Fibroblast of lung (primary cell): ENCODE results near the gene TMPRSS9. TPM values are rescaled to one million over a fixed set of nuclear protein-coding genes. Genes with fewer than 3 reads are reported as not detected.
A peak's percentile ranks its signal among the peaks of the same experiment; 100 is the strongest.
"Not testable (repeated sequence)": the region's sequence is repeated elsewhere in the genome, so short reads cannot be mapped to it uniquely, and the experiment has no call there.

Experiments
- DNase-seq, 2 donors: peaks; one replicate each; pipeline versions ENCODE4 v3.0.0 to v3.0.0-alpha.2; 2010; ENCODE audit warnings: low read depth in 2 of 2
- H2AFZ ChIP-seq: 2 replicates; pipeline ENCODE4 v1.5.1; 2012; ENCODE audit warnings: low read length, control low read depth, inconsistent platforms
- H3K27ac ChIP-seq: 2 replicates; pipeline ENCODE4 v1.5.1; 2011; ENCODE audit warnings: low read length, control low read depth; ENCODE audit not compliant: insufficient read depth
- H3K27me3 ChIP-seq: 2 replicates; pipeline ENCODE4 v1.5.1; 2011; ENCODE audit warnings: mild to moderate bottlenecking, low read length; ENCODE audit not compliant: control insufficient read depth, insufficient read depth
- H3K36me3 ChIP-seq: 2 replicates; pipeline ENCODE4 v1.5.1; 2011; ENCODE audit warnings: low read length; ENCODE audit not compliant: control insufficient read depth, insufficient read depth
- H3K4me1 ChIP-seq: 2 replicates; pipeline ENCODE4 v1.5.1; 2011; ENCODE audit warnings: low read length; ENCODE audit not compliant: control insufficient read depth, insufficient read depth; ENCODE audit errors: extremely low read depth
- H3K4me2 ChIP-seq: 2 replicates; pipeline ENCODE4 v1.5.1; 2011; ENCODE audit warnings: low read length, control low read depth; ENCODE audit not compliant: insufficient read depth; ENCODE audit errors: extremely low read depth
- H3K4me3 ChIP-seq, 4 experiments: fragments of 200-600 bp in 1 of 4; sonication (generic) in 1 of 4; replicated peaks in 1 of 4; 2 replicates each; pipeline ENCODE4 v1.5.1; 2011 to 2016; ENCODE audit warnings: low read length in 4 of 4, low read depth in 3 of 4, mild to moderate bottlenecking in 3 of 4, control low read depth in 2 of 4, inconsistent platforms in 1 of 4, mixed read lengths in 1 of 4; ENCODE audit not compliant: insufficient read depth in 1 of 4; ENCODE audit errors: control extremely low read depth in 1 of 4
- H3K79me2 ChIP-seq: 2 replicates; pipeline ENCODE4 v1.5.1; 2012; ENCODE audit warnings: mild to moderate bottlenecking, low read length, inconsistent platforms; ENCODE audit not compliant: control insufficient read depth, insufficient read depth
- H3K9ac ChIP-seq: 2 replicates; pipeline ENCODE4 v1.5.1; 2011; ENCODE audit warnings: mild to moderate bottlenecking, low read length, control low read depth; ENCODE audit not compliant: insufficient read depth
- H3K9me3 ChIP-seq: 2 replicates; pipeline ENCODE4 v1.5.1; 2012; ENCODE audit warnings: low read depth, low read length; ENCODE audit not compliant: control insufficient read depth, insufficient read depth
- H4K20me1 ChIP-seq: 2 replicates; pipeline ENCODE4 v1.5.1; 2011; ENCODE audit warnings: low read length; ENCODE audit not compliant: control insufficient read depth, insufficient read depth; ENCODE audit errors: extremely low read depth
- EZH2 ChIP-seq: IDR thresholded peaks from 2 replicates; pipeline ENCODE4 v1.5.1; 2012; ENCODE audit warnings: low read length, control low read depth, mild to moderate bottlenecking; ENCODE audit errors: missing control alignments
- polyA plus RNA-seq, 2 donors: library from polyadenylated mRNA; depleted of rRNA in 1 of 2; stranded (reverse) in 1 of 2; unstranded in 1 of 2; fragments of >200 nt; gene quantifications; 2 replicates each; pipeline ENCODE4 v1.2.1, GENCODE V29; 2011 to 2012; ENCODE audit warnings: missing spikeins in 1 of 2
- total RNA-seq: library from RNA; depleted of rRNA; stranded (reverse); fragments of >200 nt; gene quantifications from 2 replicates; pipeline ENCODE4 v1.2.1, GENCODE V29; 2014
- TF ChIP-seq, protein P1 (sequence below), 2 donors: IDR thresholded peaks in 1 of 2; conservative IDR thresholded peaks in 1 of 2; 1 replicate in 1 of 2; 2 replicates in 1 of 2; pipeline ENCODE4 v1.5.1; 2011 to 2012; ENCODE audit warnings: low read length in 2 of 2, control low read depth in 1 of 2, inconsistent platforms in 1 of 2, low read depth in 1 of 2, mild to moderate bottlenecking in 1 of 2

TMPRSS9 gene
- total and polyA plus RNA-seq, 2 donors (not counting 1 experiment from before 2014, with no cell fraction given): not detected

DNA sequence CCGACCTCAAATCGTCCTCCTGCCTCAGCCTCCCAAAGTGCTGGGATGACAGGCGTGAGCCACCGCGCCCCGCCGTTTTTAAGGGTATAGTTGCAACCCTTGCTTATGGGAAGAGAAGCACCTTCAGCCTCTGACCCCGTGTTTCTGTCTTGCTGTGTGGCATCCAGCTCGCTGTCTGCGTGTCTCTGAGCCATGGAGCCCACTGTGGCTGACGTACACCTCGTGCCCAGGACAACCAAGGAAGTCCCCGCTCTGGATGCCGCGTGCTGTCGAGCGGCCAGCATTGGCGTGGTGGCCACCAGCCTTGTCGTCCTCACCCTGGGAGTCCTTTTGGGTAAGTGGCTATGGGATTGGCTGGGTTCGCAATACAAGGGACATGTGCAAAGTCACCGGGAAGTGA is 29.5 kb downstream of the TMPRSS9 start:
- Histone ChIP-seq H3K79me2 (no peaks in the 10 kb centered on the region), H3K4me2 (no peak overlapping the region), H3K9ac (no peak overlapping the region), H3K27me3 (no peaks in the 10 kb centered on the region), H3K9me3 (no peaks in the 10 kb centered on the region), H4K20me1 (no peaks in the 10 kb centered on the region), H3K4me3 (no peak overlapping the region), H3K27ac (no peak overlapping the region), H3K36me3 (no peaks in the 10 kb centered on the region), H3K4me1 (peaks cover 3% of the 10 kb centered on the region), H2AFZ (no peak overlapping the region)
- TF ChIP-seq, protein P1, sequence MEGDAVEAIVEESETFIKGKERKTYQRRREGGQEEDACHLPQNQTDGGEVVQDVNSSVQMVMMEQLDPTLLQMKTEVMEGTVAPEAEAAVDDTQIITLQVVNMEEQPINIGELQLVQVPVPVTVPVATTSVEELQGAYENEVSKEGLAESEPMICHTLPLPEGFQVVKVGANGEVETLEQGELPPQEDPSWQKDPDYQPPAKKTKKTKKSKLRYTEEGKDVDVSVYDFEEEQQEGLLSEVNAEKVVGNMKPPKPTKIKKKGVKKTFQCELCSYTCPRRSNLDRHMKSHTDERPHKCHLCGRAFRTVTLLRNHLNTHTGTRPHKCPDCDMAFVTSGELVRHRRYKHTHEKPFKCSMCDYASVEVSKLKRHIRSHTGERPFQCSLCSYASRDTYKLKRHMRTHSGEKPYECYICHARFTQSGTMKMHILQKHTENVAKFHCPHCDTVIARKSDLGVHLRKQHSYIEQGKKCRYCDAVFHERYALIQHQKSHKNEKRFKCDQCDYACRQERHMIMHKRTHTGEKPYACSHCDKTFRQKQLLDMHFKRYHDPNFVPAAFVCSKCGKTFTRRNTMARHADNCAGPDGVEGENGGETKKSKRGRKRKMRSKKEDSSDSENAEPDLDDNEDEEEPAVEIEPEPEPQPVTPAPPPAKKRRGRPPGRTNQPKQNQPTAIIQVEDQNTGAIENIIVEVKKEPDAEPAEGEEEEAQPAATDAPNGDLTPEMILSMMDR (conservative IDR thresholded peaks at IDR 0.05 in 1 of 2, IDR thresholded peaks at IDR 0.05 in 1 of 2; ENCODE audit: low read depth in 1 of 2, low read length in 2 of 2): no peak
- no peak for TF ChIP-seq EZH2
- DNase-seq: no peak

DNA sequence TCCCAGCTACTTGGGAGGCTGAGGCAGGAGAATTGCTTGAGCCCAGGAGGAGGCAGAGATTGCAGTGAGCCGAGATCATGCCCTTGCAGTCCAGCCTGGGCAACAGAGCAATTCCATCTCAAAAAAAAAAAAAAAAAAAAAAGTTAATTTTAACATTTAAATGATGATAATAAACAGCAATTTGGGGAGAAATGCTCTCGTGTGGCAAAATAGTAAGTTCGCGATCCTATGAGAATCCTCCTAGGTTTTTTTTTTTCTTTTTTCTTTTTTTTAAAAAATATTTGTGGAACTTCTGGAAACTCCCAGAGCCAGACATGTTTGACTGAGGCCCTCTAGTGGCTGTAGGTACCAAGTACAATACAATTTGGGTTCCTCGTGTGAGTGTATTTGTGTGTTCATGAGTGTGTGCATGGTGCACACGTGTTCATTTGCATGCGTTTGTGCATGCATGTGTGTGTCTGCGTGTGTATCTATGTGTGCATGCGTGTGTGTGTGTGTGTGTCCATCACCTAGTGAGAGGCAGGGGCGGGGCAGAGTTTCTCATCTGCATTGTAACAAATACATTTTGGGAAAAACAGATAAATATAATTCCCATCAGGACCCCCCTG is 31.2 kb downstream of the TMPRSS9 start:
- H4K20me1 ChIP-seq: no peaks in the 10 kb centered on the region
- DNase-seq: peak; percentile 61 to 82
- H3K36me3 ChIP-seq: no peaks in the 10 kb centered on the region
- H3K4me1 ChIP-seq: no peaks in the 10 kb centered on the region
- no peaks in the 10 kb centered on the region for H3K9me3 ChIP-seq
- no peaks in the 10 kb centered on the region for H3K27me3 ChIP-seq
- H3K79me2 ChIP-seq: no peaks in the 10 kb centered on the region
- no peak overlapping the region for H3K27ac ChIP-seq
- no peak overlapping the region for H3K4me2 ChIP-seq
- H3K4me3 ChIP-seq: no peak overlapping the region
- no peak overlapping the region for H2AFZ ChIP-seq
- TF ChIP-seq, protein P1 (conservative IDR thresholded peaks at IDR 0.05 in 1 of 2, IDR thresholded peaks at IDR 0.05 in 1 of 2; ENCODE audit: low read depth in 1 of 2, low read length in 2 of 2): peak; percentile 79 to 85
- TF ChIP-seq EZH2: no peak
- H3K9ac ChIP-seq: no peak overlapping the region

DNA sequence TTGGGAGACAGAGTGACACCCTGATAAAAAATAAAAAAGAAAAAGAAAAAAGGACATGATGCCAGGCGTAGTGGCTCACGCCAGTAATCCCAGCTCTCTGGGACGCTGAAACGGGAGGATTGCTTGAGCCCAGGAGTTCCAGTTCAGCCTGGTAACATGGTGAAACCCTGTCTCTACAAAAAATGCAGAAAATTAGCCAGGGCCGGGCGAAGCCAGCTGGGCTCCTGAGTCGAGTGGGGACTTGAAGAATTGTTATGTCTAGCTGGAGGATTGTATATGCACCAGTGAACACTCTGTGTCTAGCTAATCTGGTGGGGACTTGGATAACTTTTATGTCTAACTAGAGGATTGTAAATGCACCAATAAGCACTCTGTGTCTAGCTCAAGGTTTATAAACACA is 32.3 kb downstream of the TMPRSS9 start:
- Histone ChIP-seq H3K36me3 (no peaks in the 10 kb centered on the region), H3K4me3 (no peak overlapping the region), H2AFZ (no peak overlapping the region), H3K9me3 (no peaks in the 10 kb centered on the region), H4K20me1 (no peaks in the 10 kb centered on the region), H3K79me2 (no peaks in the 10 kb centered on the region), H3K27me3 (no peaks in the 10 kb centered on the region), H3K9ac (no peak overlapping the region), H3K4me2 (no peak overlapping the region), H3K27ac (no peak overlapping the region), H3K4me1 (no peaks in the 10 kb centered on the region)
- DNase-seq: no peak
- TF ChIP-seq, protein P1 (conservative IDR thresholded peaks at IDR 0.05 in 1 of 2, IDR thresholded peaks at IDR 0.05 in 1 of 2; ENCODE audit: low read depth in 1 of 2, low read length in 2 of 2): no peak
- TF ChIP-seq EZH2: no peak

DNA sequence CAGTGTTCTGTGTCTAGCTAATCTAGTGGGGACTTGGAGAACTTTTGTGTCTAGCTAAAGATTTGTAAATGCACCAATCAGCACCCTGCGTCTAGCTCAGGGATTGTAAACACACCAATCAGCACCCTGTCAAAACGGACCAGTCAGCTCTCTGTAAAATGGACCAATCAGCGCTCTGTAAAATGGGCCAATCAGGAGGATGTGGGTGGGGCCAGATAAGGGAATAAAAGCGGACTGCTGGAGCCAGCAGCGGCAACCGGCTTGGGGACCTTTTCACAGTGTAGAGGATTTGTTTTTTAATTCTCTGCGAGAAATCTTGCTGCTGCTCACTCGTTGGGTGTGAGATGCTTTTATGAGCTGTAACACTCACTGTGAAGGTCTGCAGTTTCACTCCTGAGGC is 32.8 kb downstream of the TMPRSS9 start:
- not testable (repeated sequence) for H3K9ac ChIP-seq, H3K79me2 ChIP-seq, H2AFZ ChIP-seq, H3K27me3 ChIP-seq, H4K20me1 ChIP-seq, H3K4me2 ChIP-seq, H3K9me3 ChIP-seq, H3K27ac ChIP-seq, H3K36me3 ChIP-seq, DNase-seq, H3K4me3 ChIP-seq, H3K4me1 ChIP-seq
